GM10266 (cell line): Measurements from ENCODE around the gene PTK6.

Source experiments
- DNase-seq: peaks from one replicate; pipeline ENCODE4 v3.0.0; 2012; ENCODE audit errors: extremely low spot score
- TF ChIP-seq, protein P1 (sequence below): IDR thresholded peaks from 2 replicates; pipeline ENCODE4 v1.5.1; 2012; ENCODE audit warnings: mild to moderate bottlenecking, low read depth; ENCODE audit not compliant: control insufficient read depth, insufficient read depth; ENCODE audit errors: missing control alignments

The PTK6 gene

DNA sequence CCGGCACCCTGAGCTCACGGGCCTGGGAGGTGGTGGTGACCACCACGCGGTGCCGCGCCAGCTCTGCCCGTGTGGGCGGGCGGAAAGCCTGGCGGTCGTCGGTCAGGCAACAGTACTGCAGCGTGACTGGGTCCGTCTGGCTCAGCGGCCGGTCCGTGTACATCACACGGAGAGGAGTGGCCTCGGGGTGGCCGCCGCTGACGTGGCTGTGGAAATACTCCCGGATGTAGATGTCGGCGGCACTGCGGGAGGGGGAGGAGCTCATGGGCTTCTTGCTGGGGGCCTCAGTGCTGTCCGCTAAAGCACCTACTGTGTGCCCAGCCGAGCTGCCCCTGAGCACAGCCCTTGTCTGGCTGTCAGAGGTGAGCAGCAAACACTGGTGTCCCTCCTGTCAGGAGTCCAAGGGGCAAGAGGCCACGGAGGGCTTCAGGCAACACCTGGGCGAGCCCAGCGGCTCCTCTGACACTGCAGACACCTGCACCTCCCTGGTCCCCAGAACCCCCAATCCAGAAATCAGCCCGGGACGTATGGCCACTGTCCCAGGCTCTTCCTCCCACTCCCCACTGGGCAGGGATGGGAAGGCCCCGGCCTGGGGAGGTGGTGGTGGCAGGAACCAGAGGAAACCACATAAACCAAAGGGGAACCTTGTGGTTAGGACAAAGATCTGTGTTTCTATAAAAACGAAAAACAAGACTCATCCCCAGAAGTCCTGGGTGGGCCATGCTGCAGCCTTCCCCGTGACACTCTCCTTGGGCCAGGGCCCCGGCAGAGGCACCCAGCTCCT lies 30.4 kb upstream of the PTK6 start:
- peak; percentile 80 for DNase-seq
- TF ChIP-seq, protein P1, sequence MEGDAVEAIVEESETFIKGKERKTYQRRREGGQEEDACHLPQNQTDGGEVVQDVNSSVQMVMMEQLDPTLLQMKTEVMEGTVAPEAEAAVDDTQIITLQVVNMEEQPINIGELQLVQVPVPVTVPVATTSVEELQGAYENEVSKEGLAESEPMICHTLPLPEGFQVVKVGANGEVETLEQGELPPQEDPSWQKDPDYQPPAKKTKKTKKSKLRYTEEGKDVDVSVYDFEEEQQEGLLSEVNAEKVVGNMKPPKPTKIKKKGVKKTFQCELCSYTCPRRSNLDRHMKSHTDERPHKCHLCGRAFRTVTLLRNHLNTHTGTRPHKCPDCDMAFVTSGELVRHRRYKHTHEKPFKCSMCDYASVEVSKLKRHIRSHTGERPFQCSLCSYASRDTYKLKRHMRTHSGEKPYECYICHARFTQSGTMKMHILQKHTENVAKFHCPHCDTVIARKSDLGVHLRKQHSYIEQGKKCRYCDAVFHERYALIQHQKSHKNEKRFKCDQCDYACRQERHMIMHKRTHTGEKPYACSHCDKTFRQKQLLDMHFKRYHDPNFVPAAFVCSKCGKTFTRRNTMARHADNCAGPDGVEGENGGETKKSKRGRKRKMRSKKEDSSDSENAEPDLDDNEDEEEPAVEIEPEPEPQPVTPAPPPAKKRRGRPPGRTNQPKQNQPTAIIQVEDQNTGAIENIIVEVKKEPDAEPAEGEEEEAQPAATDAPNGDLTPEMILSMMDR, result no peak

DNA sequence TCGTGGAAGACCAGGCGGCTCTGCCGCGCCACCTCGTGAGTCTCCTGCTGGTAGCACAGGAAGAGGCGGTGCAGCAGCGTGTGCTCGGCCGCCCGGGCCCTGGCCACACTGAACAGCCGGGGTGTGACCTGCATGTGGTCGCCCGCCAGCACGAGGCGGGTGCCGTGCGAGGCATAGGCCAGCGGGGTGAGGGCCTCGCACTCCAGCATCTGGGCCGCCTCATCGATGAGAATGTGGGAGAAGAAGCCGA lies 29.9 kb upstream of the PTK6 start:
- TF ChIP-seq, protein P1, result no peak
- DNase-seq, result no peak

DNA sequence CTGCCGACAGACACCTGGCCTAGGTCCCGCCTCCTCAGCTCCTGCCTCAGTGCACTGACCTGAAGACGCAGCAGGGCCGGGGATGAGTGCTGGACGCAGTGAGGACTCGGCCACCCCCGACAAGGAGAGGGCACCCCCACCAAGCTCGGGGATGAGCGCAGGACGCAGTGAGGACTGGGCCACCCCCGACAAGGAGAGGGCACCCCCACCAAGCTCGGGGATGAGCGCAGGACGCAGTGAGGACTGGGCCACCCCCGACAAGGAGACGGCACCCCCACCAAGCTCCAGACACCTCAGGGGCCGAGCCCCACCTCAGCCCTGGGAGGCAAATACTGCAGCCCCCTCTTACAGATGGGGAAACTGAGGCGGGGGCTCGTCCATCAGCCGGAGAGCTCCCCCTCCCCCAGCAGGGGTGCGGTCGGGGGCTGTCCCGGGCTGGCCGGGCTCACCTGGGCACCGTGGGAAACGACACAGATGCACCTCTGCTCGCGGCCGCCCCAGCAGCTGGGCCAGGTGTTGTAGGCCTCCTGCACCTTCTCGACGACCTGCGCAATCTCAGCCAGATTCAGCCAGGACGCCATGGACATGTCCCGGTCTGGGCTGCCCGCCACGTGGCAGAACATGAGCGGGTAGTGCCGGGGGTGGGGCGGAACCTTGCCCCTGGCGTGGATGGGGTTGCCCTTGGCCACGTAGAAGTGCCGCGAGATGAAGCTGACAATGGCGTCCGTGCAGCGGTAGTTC lies 29.4 kb upstream of the PTK6 start:
- TF ChIP-seq, protein P1, result no peak
- DNase-seq, result no peak

DNA sequence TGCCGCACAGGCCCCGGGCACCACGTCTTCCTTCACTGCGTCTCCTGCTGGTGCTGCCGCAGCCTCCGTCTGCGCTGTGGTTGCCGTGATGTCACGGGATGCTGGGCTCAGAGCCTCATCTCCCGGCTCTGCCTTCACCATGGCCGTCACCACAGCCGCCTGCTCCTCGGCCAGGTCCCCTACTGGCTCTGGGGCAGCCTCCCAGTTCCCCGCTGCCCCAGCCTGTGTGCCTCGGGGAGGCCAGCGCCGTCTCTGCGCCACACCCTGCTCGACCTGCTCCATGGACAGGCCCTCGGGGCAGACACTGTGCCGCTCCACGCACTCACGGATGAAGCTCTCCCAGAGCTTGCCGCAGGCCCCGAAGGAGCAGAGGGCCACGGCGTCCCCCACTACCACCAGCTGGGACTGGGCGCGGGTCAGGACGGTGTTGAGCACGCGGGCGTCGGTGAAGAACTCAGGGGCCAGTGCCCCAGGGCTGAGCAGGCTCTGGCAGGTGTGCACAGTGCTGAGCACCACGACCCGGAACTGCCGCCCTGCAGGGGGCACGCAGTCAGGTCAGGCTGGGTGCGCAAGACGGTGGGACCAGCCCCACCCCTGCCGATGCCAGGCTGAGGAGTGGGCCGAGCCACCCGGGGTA lies 28.6 kb upstream of the PTK6 start:
- no peak for DNase-seq
- TF ChIP-seq, protein P1, result no peak

DNA sequence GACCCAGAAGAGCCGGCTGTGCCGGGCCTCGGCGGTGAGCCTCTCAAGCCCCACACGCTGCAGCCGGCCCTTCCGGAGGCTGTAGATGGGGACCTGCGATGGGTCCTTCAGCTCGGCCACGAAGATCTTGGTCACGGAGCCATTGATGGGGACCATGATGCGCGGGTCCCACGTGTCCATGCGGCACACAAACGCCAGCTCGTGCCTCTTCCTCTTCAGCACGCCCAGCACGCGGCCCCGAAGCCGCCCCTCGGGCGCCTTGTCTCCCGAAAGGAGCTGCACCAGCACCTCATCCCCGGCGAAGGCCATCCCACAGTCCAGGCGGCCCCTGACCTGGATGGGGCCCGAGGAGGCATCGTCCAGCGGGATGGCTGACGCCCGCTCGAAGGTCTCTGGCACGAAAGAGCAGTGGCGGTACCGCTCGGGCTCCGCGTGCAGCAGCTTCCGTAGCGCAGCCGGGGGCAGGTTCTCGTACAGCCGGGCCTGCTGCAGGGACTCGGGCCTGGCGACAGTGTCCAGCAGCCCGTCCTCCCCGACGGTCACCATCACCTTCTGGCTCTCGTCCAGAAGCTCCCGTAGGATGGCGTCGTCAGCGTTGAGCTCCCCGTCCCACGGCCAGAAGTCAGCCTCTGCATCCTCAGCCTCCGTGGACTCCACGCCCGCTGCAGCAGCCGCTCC lies 28.0 kb upstream of the PTK6 start:
- DNase-seq, result no peak
- TF ChIP-seq, protein P1, result no peak

DNA sequence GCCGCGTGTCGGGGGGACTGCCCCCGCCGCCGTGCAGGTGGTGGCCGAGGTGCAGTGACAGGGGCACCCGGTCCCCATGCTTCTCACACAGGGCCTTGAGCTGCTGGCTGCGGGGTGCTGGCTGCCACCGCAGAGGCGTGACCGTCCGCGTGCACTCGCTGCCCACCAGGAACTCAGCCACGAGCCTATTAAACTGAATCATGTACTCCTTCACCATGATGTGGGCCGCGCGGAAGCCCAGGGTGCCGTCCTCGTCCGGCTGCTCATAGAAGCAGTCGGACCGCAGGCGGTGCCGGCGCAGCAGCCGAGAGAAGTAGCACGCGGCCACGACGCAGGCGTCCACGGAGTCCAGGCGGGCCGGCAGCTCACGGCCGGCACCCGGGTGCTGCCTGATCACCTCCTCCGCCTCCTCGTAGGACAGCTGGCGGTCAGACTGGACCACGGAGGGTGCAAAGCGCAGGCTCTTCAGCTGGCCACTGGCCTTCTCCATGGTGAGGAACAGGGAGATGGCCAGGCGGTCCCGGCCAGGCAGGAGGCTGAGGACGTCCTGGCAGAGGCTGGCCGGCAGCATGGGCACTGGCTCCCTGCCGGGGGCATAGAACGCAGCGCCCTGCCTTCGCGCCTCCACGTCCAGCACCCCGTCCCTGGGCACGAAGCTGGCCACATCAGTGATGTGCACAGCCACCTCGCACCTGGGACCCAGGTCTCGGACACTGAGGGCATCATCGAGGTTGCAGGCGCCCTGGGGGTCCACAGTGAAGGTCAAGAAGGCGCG lies 27.0 kb upstream of the PTK6 start:
- TF ChIP-seq, protein P1, result no peak

More for the DNA sequence above, 27.0 kb upstream of the PTK6 start:
- no peak for DNase-seq
